Osteoblast (primary cell): ENCODE data around the gene BPIFB2. TPM values are rescaled to one million over a fixed set of nuclear protein-coding genes. Genes with fewer than 3 reads are reported as not detected.

ENCODE experiments used
- DNase-seq: peaks from one replicate; pipeline ENCODE4 v3.0.0; 2011; ENCODE audit warnings: low spot score, mixed read lengths; ENCODE audit not compliant: insufficient read length; ENCODE audit errors: missing footprints
- H2AFZ ChIP-seq: 2 replicates; pipeline ENCODE4 v1.6.0; 2011; ENCODE audit warnings: mild to moderate bottlenecking, low read length
- H3K27ac ChIP-seq: 2 replicates; pipeline ENCODE4 v1.5.1; 2011; ENCODE audit warnings: mild to moderate bottlenecking, low read depth, low read length, moderate library complexity
- H3K27me3 ChIP-seq: 2 replicates; pipeline ENCODE4 v1.6.0; 2012; ENCODE audit warnings: mild to moderate bottlenecking, control low read depth, inconsistent platforms, low read length, moderate library complexity; ENCODE audit not compliant: insufficient read depth
- H3K36me3 ChIP-seq: 2 replicates; pipeline ENCODE4 v1.5.1; 2011; ENCODE audit warnings: mild to moderate bottlenecking, low read length, control low read depth, moderate library complexity; ENCODE audit not compliant: insufficient read depth
- H3K4me1 ChIP-seq: 2 replicates; pipeline ENCODE4 v1.5.1; 2011; ENCODE audit warnings: mild to moderate bottlenecking, low read length, control low read depth, moderate library complexity; ENCODE audit not compliant: insufficient read depth
- H3K4me2 ChIP-seq: 2 replicates; pipeline ENCODE4 v1.6.0; 2011; ENCODE audit warnings: mild to moderate bottlenecking, low read length; ENCODE audit not compliant: insufficient read depth
- H3K4me3 ChIP-seq: fragments of 200-600 bp; sonication (generic); 3 replicates; pipeline ENCODE4 v1.5.1; 2012; ENCODE audit warnings: mild to moderate bottlenecking, low read length, inconsistent platforms; ENCODE audit not compliant: insufficient read depth
- H3K79me2 ChIP-seq: 2 replicates; pipeline ENCODE4 v1.6.0; 2012; ENCODE audit warnings: mild to moderate bottlenecking, low read length, control low read depth, inconsistent platforms; ENCODE audit not compliant: insufficient read depth
- H3K9me3 ChIP-seq: 2 replicates; pipeline ENCODE4 v1.5.1; 2011; ENCODE audit warnings: low read depth, low read length, control low read depth
- H4K20me1 ChIP-seq: 2 replicates; pipeline ENCODE4 v1.6.0; 2012; ENCODE audit warnings: mild to moderate bottlenecking, low read length, control low read depth; ENCODE audit not compliant: insufficient read depth
- CTCF ChIP-seq: IDR thresholded peaks from 2 replicates; pipeline ENCODE4 v1.5.1; 2011; ENCODE audit warnings: mild to moderate bottlenecking, low read depth, low read length, moderate library complexity; ENCODE audit errors: extremely low read depth
- total RNA-seq: library from RNA; depleted of rRNA; stranded (reverse); fragments of >200 nt; gene quantifications from 2 replicates; pipeline ENCODE4 v1.2.3, GENCODE V29; 2012

BPIFB2 gene
- total RNA-seq, 1 donor, result not detected

- H3K36me3 ChIP-seq, result no peaks in the 10 kb centered on the region
- DNase-seq, result peak; percentile 25
- no peaks in the 10 kb centered on the region for H4K20me1 ChIP-seq
- no peak for TF ChIP-seq CTCF
- no peak overlapping the region for H3K27ac ChIP-seq
- H3K79me2 ChIP-seq, result no peaks in the 10 kb centered on the region
- H3K27me3 ChIP-seq, result no peaks in the 10 kb centered on the region
- H3K4me2 ChIP-seq, result no peak overlapping the region
- H3K4me1 ChIP-seq, result no peaks in the 10 kb centered on the region
- H3K4me3 ChIP-seq, result no peak overlapping the region
- H2AFZ ChIP-seq, result no peak overlapping the region
- no peaks in the 10 kb centered on the region for H3K9me3 ChIP-seq
Observed at GRCh38 chr20:33024243-33024560, 16.7 kb downstream of the BPIFB2 start.

DNA sequence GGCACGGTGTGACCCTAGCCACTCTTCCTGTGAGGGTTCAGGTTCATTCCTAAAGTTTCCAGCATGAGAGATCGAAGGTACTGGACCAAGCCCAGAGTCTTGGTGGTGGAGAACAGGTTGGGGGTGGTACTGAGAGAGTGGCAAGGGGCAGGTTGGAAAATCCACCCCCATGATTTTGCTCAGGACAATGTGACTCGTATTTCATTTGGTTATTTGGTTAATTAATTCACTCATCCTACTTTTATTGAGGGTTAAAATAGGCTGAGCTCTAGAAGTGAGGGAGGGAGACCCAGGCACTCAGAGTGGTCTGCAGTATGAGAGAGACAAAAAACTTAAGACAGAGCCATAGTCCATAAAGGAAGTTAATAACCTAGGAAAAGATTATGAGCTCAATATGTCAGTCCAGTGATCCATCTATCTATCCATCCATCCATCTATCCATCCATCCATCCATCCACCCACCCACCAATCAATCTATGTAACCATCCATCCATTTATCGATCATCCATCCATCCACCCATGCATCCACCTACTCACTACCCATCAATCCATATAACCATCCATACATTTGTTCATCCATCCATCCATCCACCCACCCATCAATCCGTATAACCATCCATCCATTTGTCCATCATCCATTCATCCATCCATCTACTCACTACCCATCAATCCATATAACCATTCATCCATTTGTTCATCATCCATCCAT lies 17.3 kb downstream of the BPIFB2 start:
- Histone ChIP-seq H4K20me1 (no peaks in the 10 kb centered on the region), H3K27ac (no peak overlapping the region), H3K4me3 (no peak overlapping the region), H3K4me2 (no peak overlapping the region), H3K4me1 (no peaks in the 10 kb centered on the region), H3K79me2 (no peaks in the 10 kb centered on the region), H2AFZ (no peak overlapping the region), H3K27me3 (no peaks in the 10 kb centered on the region), H3K36me3 (no peaks in the 10 kb centered on the region), H3K9me3 (no peaks in the 10 kb centered on the region)
- peak; percentile 46 for DNase-seq
- no peak for TF ChIP-seq CTCF

- H2AFZ ChIP-seq, result no peak overlapping the region
- no peaks in the 10 kb centered on the region for H3K36me3 ChIP-seq
- no peak overlapping the region for H3K27ac ChIP-seq
- H3K9me3 ChIP-seq, result no peaks in the 10 kb centered on the region
- no peak for TF ChIP-seq CTCF
- H3K4me3 ChIP-seq, result no peak overlapping the region
- no peaks in the 10 kb centered on the region for H4K20me1 ChIP-seq
- no peak overlapping the region for H3K4me2 ChIP-seq
- no peaks in the 10 kb centered on the region for H3K79me2 ChIP-seq
- no peaks in the 10 kb centered on the region for H3K4me1 ChIP-seq
- no peaks in the 10 kb centered on the region for H3K27me3 ChIP-seq
- peak; percentile 37 for DNase-seq
Observed at GRCh38 chr20:33025318-33025876, 17.9 kb downstream of the BPIFB2 start.

GRCh38 chr20:33026072-33026778 lies 18.7 kb downstream of the BPIFB2 start:
- Histone ChIP-seq H4K20me1 (no peaks in the 10 kb centered on the region), H3K4me2 (no peak overlapping the region), H3K27ac (no peak overlapping the region), H3K27me3 (no peaks in the 10 kb centered on the region), H3K79me2 (no peaks in the 10 kb centered on the region), H3K9me3 (no peaks in the 10 kb centered on the region), H3K4me3 (no peak overlapping the region), H3K4me1 (no peaks in the 10 kb centered on the region), H3K36me3 (no peaks in the 10 kb centered on the region), H2AFZ (no peak overlapping the region)
- DNase-seq, result peak; percentile 59
- TF ChIP-seq CTCF, result no peak
